Activated CD8-positive, alpha-beta memory T cell treated with anti-CD3 and anti-CD28 coated beads, Interleukin-2, amount 50 U/mL, for 24 hours (primary cell): ENCODE measurements around the gene CTIF.

ENCODE experiments used
- DNase-seq: peaks from one replicate; pipeline ENCODE4 v3.0.0-alpha.2; 2020; ENCODE audit errors: extremely low read depth

The CTIF gene

GRCh38 chr18:48680339-48681250, 141.8 kb downstream of the CTIF start:
- DNase-seq: no peak

DNA sequence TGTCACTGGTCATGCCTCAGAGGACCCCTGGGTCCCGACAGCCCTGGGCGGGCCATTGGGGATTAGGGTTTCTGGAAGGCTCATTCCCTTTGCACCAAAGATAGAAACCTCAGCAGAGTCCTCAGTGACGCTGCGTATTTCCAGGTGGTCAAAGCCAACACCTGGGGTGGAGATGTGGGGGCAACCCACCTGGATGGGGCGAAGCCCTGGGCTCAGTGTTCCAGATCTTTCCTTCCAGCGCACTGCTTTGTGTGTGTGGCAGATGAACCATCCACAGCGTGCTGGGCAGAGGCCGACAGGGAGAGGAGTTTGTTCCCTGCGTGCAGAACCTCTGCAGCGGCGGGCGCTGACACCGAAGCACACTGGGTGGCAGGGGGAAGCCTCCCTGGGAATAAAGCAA, 143.9 kb downstream of the CTIF start:
- no peak for DNase-seq

DNA sequence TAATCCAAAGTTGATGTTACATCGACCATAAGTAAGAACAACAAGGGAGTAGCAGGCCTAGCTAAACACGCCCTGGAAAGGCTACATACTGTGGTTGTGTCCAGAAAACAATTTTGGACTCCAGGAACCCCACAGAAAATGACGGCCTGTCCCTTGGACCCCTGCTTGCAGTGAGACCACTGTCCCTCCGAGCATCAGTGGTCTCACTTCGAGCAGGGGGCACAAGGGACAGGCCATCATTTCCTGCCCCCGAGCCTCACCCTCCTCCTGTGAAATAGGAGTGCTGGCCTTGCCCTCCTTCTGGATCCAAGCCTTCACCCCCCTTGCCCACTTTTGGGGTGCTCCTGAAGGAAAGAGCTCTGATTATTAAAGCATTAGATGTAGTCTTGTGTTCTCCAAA, 144.4 kb downstream of the CTIF start:
- no peak for DNase-seq

DNA sequence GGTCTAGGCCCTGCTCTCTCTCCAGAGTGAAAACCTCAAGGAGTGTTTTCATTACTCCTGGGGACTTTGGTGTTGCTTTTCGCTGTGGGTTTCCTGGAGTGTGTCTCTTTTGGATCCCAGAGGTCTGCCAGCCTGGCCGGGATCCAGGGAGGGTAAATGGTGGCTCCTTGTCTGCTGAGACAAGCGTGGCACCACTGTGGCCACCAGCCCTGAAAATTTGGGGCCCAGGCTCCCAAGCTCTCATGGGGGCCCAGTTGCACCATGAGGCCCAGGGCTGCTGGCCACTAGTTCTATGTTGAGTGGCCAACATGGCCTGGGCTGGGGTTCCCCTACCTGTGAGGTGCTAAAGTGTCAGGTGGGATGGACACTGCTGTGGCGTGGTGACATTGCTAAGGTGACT, 144.8 kb downstream of the CTIF start:
- DNase-seq: no peak

GRCh38 chr18:48687346-48688042, 148.7 kb downstream of the CTIF start:
- no peak for DNase-seq

DNA sequence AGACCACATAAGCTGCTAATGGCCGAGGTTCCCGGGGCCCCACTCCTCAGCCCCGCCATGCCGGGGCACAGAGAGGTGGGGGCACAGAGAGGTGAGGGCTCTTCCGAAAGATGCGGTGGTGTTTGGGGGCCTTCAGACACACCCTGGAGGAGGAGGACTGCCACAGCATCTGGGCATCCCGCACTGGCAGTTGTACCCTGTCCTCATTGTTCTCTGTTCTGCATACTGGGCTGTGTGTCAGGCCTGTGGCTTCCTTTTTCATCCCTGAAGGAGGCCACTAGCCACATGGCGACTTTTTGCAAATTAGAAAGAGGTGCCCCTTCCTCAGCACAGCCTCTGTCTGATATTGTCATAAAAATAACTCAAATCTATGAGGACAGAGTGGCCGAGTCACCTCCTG, 150.1 kb downstream of the CTIF start:
- DNase-seq: no peak

GRCh38 chr18:48689548-48689947, 150.7 kb downstream of the CTIF start:
- no peak for DNase-seq

GRCh38 chr18:48690494-48690893, 151.7 kb downstream of the CTIF start:
- DNase-seq: no peak

- DNase-seq: no peak
These were observed 154.2 kb downstream of the CTIF start for GRCh38 chr18:48693006-48693405.

DNA sequence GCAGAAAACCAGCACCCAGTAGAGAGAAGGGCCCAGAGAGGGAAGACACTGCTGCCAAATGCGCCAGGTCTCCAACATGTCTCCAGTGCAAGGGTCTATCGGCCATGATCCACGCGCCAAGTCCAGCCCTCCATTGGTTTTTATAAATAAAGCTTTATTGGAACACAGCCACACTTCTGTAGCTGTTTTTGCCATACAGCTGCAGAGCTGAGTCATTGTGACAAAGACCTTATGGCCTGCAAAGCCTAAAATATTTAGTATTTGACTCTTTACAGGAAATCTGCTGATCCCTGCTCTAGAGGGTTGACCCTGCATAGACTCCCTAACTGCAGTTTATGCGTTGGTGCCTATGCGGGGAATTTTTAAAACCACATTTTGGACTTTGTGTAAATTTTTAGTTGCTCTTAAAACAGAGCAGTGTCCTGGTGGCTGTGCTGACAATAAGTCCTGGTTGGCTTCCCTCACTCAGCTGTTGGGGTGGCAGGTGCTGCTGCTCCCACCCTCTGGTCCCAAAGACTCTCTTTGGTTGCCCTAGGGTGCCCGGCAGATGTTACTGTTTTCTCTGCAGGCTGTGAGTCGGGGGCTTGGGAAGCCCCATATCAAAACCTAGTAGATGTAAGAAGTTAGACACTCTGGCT, 154.9 kb downstream of the CTIF start:
- no peak for DNase-seq

DNA sequence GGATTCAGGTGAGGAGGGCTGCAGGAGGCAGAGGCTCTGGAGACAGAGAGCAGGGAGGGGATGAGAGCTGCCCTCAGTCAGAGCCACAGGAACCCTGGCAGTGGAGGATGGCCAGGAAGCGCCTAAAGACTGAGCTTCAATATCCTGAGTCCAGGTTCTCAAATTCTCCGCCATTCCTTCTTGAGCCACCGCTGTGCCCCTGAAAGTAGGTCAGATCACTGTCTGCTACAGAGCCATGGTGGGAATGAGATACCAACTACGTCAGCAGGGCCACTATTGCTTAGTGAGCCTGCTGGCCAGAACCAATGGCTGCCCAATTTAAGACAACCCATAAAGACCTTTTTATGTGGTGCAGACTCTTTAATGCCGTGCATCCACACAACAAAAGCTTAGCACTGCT, 155.5 kb downstream of the CTIF start:
- DNase-seq: no peak

GRCh38 chr18:48695671-48696070, 156.8 kb downstream of the CTIF start:
- no peak for DNase-seq

DNA sequence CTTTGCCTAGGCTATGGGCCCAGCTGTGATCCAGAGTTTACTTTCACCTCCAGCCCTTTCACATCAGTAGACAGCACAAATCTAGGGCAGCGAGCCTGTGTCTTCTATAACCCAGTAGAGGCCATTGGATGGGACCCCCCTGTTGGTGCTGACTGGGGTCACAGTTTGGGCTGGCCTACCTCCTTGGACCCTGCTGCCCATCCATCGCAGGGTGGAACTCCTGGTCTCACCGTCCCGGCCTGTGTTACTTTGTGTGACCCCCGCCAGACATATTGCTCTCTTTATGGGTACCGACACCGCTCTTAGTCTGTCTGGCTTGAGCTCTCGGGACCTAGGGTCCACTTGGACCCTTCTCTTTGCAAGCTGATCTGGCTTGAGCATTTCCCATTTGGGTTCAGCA, 157.4 kb downstream of the CTIF start:
- DNase-seq: no peak

DNA sequence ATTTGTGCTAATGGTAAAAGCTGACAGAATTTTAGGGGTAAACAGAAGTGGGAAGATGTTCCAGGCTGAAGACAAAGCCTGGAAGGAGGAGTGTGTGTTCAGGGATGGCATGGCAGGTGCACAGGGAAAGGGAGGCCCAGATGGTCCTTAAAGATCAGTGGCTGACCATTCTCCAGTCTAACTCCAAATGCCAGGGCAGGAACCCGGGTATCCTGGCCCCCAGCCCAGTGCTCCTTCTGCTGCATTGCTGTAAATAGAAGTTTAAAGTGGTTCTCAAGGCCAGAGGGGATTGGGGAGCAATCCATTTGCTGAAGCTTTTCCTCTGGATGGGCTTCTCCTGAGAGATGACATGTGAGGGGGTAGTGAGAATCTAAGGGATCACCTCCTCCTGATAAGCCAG, 158.6 kb downstream of the CTIF start:
- DNase-seq: no peak

- no peak for DNase-seq
These were observed 159.9 kb downstream of the CTIF start for GRCh38 chr18:48698707-48699106.

GRCh38 chr18:48699761-48700160, 160.9 kb downstream of the CTIF start:
- no peak for DNase-seq

- no peak for DNase-seq
These were observed 161.6 kb downstream of the CTIF start for GRCh38 chr18:48700446-48700845.

DNA sequence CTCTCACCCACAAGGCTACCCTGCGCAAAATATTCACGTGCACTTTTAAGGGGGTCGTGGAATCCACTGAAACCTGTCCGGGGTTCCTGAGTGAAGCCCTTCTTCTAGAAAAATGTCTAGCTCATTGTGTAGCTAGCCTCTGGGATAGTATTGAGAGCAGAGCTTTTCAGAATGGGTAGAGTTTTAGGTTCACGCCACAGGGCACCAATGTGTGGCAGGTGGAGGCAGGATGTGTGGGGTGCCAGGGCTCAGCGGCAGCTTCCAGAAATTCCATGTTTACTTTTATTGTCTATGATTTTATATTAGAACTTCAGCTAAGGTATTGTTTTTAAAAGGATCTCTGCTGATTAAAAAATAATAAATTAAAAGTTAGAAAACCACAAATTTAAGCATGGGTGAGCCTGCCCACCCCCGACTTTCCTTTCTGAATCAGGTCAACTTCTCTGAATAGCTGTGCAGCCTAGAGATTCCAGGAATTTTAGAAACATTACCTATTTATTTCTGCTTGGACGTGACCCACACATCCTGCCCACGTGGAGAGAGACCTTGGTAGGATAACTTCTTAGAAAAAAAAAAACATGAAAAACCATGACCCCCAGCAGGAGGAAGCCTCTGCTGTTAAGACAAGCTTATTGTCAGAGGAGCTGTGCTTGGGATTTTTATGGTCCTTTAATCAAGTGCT, 163.7 kb downstream of the CTIF start:
- DNase-seq: no peak

DNA sequence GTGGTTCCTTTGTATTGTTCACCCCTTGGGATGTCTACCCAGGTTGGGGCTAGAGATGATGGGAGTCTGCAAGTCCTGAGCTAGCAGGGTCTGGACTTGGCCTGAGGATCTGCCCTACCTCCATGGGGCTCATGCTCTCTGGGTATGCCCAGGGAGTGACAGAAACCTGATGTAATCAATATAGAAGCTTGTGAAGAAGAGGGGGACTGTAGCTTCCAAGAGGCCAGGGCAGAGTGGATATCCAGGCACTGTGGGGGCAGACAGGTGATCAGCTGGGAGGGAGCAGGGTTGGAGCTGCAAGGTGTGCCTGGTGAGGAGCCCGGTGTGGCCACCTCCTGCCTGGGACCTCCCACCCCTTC, 164.2 kb downstream of the CTIF start:
- DNase-seq: no peak

DNA sequence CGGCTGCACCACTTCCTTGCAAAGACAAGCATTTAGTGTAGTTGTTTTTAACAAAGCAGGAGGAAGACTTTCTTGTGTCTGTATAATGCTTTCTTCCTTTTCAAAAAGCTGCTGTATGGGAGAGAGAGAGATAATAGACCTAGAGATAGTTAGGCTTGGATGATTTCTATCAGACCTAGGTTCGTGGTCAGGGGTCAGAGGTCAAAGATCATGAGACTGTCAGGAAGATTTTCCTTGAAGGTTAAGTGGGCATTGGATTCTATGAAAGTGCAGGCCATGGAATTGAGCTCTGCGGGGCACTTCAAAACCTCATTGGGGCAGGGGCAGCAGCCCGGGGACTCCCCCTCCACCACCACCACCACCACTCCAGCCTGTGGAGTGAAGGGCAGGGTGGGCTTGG, 164.6 kb downstream of the CTIF start:
- DNase-seq: no peak

GRCh38 chr18:48705043-48705442, 166.2 kb downstream of the CTIF start:
- DNase-seq: no peak

- DNase-seq: no peak
These were observed 166.7 kb downstream of the CTIF start for GRCh38 chr18:48705531-48705930.
